Activated T-helper 1 cell treated with anti-CD3 and anti-CD28 coated beads, Interleukin-12 subunit alpha, Interleukin-12 subunit beta, Interleukin-2, Interleukin-4 antibody, amounts not matched to agents 30 ng/mL and 10 ng/mL and 1 ng/mL, durations not matched to agents 14 hours and 24 hours and 36 hours (primary cell): ENCODE measurements around the gene SWSAP1. TPM values are rescaled to one million over a fixed set of nuclear protein-coding genes. Genes with fewer than 3 reads are reported as not detected.
"Not testable (repeated sequence)": the region's sequence is repeated elsewhere in the genome, so short reads cannot be mapped to it uniquely, and the experiment has no call there.

Source experiments
- DNase-seq: peaks from one replicate; pipeline ENCODE4 v3.0.0; 2021; ENCODE audit warnings: low spot score
- H3K27ac Mint-ChIP-seq: one replicate; pipeline ENCODE4 v1.8.0; 2021; ENCODE audit warnings: mild to moderate bottlenecking, mixed read lengths
- H3K27me3 Mint-ChIP-seq: one replicate; pipeline ENCODE4 v1.8.0; 2022; ENCODE audit warnings: mild to moderate bottlenecking, moderate library complexity, mixed read lengths; ENCODE audit not compliant: insufficient read depth
- H3K36me3 Mint-ChIP-seq: one replicate; pipeline ENCODE4 v1.8.0; 2021; ENCODE audit warnings: low read depth, mixed read lengths
- H3K4me1 Mint-ChIP-seq: one replicate; pipeline ENCODE4 v1.8.0; 2021; ENCODE audit warnings: low read depth, mixed read lengths
- H3K4me3 Mint-ChIP-seq: one replicate; pipeline ENCODE4 v1.8.0; 2021; ENCODE audit warnings: mild to moderate bottlenecking, moderate library complexity, mixed read lengths
- H3K9me3 Mint-ChIP-seq: one replicate; pipeline ENCODE4 v1.8.0; 2021; ENCODE audit warnings: mixed read lengths
- intact Hi-C: fragments of 100-400 bp; cut with micrococcal nuclease; formaldehyde crosslinking; loops from one replicate; pipeline ENCODE4 v1.15.1; 2024
- total RNA-seq: library from RNA; stranded (reverse); gene quantifications from 2 replicates; pipeline ENCODE4 v1.2.3, GENCODE V29; 2022

Gene SWSAP1
- total RNA-seq, 1 donor from 2014 or later: 3.2 TPM

DNA sequence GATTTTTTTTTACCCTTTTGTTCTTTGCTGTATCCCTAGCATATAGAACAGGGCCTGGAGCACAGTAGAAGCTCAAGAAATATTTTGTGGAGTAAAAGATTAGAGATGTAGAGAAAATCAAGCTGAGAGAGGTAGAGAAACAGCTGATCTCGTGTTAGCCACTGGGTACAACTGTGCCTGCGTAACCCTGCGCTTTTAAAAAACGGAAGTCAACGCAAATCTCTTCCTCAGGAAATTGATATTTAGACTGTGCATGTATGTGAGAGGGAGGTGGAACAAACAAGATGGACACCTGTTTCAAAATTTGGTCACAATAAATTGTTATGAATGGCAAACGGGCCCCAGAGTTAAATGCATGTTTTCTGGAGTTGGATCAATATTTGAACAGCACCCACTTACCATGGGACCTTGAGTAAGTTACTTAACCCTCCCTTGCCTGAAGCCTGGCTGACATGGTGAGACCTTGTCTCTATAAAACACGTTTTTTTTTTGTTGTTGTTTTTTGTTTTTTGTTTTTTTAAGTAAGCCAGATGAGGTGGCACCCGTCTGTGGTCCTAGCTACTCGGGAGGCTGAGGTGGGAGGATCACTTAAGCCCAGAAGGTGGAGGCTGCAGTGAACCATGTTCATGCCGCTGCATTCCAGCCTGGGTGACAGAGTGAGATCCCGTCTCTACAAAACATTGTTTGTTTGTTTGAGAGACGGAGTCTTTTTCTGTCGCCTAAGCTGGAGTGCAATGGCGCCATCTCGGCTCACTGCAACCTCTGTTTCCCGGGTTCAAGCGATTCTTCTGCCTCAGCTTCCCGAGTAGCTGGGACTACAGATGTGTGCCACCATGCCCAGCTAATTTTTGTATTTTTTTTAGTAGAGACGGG lies 12.9 kb downstream of the SWSAP1 start:
- H3K9me3 Mint-ChIP-seq: no peaks in the 10 kb centered on the region
- intact Hi-C loops: no loop called here
- H3K4me3 Mint-ChIP-seq: no peak overlapping the region
- H3K36me3 Mint-ChIP-seq: no peaks in the 10 kb centered on the region
- no peaks in the 10 kb centered on the region for H3K4me1 Mint-ChIP-seq
- no peak overlapping the region for H3K27ac Mint-ChIP-seq
- no peak for DNase-seq
- H3K27me3 Mint-ChIP-seq: peaks cover 22% of the 10 kb centered on the region

DNA sequence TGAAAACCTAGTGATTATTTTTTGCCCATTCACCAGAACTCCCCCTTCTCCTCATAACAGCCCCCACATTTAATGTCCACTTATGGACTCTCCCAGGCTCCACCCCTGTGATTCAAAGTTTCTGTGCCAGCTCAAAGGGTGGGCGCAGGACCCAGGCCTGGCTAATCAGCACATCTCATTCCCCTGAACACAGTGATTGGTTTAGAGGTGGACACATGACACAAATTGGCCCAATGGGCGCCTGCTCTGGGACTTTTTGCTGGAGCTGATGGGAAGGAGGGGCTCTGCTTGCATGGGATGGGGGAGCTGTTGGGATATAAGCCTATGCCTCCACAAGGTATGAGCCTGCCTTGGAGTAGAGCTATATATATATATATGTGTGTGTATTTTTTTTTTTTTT lies 15.9 kb downstream of the SWSAP1 start:
- no peak overlapping the region for H3K27ac Mint-ChIP-seq
- H3K27me3 Mint-ChIP-seq: peaks cover 9% of the 10 kb centered on the region
- intact Hi-C loops: no loop called here
- DNase-seq: no peak
- H3K9me3 Mint-ChIP-seq: no peaks in the 10 kb centered on the region
- H3K4me3 Mint-ChIP-seq: no peak overlapping the region
- H3K4me1 Mint-ChIP-seq: peaks cover 4% of the 10 kb centered on the region
- H3K36me3 Mint-ChIP-seq: no peaks in the 10 kb centered on the region

DNA sequence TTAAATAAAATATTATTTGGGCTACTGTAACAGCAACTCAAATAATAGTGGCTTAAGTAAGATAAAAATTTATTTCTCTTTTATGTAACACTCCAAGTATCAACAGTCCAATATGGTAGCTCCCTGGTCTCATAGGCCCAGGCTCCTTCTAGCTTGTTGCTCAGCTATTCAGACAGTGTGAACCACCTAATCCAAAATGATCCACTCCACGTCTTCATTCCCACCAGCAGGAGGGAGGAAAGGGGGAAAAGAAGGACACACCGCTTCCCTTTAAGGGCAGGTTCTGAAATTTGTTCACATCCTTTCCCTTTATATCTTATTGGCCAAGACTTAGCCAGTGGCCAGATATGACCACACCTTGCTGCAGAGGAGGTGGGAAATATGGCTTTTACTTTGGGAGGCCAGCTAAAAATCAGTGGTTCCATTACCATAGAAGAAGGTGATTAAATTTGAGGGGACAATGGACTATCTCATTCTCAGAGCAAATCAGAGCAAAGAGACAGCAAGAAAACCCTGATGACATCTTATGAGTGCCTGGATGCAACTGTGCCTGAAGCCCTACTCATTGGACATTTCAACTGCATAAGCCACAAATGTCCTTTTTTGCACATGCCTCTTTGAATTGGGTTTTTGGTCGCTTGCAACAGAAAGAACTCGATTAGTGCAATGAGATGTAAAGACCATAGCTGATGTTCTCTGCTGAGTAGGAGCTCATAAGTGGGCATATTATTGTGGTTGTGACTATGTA lies 16.6 kb downstream of the SWSAP1 start:
- Mint-ChIP-seq H3K27ac (no peak overlapping the region), H3K36me3 (no peaks in the 10 kb centered on the region), H3K4me1 (peaks cover 6% of the 10 kb centered on the region), H3K4me3 (no peak overlapping the region), H3K9me3 (no peaks in the 10 kb centered on the region), H3K27me3 (peaks cover 9% of the 10 kb centered on the region)
- no peak for DNase-seq
- intact Hi-C loops: no loop called here

DNA sequence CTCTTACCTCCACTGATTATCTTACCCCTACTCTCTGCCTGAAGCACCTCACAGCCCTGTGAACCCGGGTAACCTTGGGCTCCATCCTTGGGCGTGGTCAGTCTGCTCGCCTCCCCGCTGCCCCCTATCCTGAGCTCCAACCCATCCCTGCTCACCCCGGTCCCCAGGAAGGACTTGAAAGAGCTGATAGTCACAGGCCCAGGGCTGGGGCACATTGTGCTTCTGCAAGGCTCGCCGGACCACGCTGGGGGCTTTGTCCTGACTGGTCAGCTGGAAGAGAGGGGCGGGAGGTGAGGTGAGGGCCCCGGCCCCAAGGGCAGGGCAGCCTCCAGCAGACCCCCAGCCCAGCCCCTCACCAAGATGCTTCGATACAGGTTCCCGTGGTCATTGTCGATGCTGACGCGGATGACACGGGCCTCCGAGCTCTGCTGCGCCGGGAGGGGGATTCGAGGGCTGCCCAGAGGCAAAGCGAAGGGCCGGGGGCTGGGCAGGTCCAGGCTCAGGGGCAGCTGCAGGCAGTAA lies 22.7 kb downstream of the SWSAP1 start:
- peaks cover 7% of the 10 kb centered on the region for H3K27me3 Mint-ChIP-seq
- DNase-seq: no peak
- H3K4me3 Mint-ChIP-seq: no peak overlapping the region
- peak overlapping the region; percentile 44 for H3K27ac Mint-ChIP-seq
- intact Hi-C loops: no loop called here
- H3K36me3 Mint-ChIP-seq: no peaks in the 10 kb centered on the region
- peaks cover 6% of the 10 kb centered on the region for H3K4me1 Mint-ChIP-seq
- H3K9me3 Mint-ChIP-seq: no peaks in the 10 kb centered on the region

DNA sequence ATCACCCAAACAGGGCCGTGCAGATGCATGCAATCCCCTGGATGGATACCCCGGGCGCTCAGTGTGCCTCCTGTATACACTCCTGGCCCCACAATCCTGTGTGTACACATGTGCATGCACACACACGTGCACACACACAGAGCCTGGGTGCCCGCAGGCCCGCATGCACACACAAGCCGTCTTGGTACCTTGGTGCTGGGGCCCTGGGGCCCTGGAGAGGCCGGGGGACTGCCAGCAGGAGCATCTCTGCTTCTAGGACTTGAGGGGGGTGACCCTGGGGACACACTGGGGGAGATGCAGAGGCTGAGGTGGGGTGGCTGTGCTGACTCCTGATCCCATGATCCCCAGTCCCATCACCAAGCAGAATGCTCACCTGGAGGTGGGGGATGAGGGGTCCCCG lies 25.2 kb downstream of the SWSAP1 start:
- DNase-seq: no peak
- Mint-ChIP-seq H3K27me3 (peaks cover 7% of the 10 kb centered on the region), H3K4me3 (no peak overlapping the region), H3K4me1 (peaks cover 6% of the 10 kb centered on the region), H3K9me3 (no peaks in the 10 kb centered on the region), H3K27ac (no peak overlapping the region), H3K36me3 (no peaks in the 10 kb centered on the region)
- intact Hi-C loops: no loop called here

DNA sequence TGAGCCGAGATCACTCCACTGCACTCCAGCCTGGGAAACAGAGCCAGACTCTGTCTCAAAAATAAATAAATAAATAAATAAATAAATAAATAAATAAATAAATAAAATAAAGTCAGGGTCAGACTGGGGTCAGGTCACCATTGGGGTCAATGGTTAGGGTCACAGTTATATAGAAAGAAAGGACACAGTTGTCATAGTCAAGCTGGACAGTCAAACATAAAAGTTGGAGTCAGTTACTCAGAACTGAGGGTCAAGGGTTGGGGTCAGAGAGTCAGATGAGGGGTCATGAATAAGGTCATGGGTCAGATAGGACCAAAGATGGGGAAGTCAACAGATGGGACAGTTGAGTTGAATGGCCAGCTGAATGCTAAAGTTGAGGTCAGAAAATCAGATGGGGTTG lies 26.3 kb downstream of the SWSAP1 start:
- DNase-seq: no peak
- H3K36me3 Mint-ChIP-seq: no peaks in the 10 kb centered on the region
- H3K27ac Mint-ChIP-seq: no peak overlapping the region
- no peak overlapping the region for H3K4me3 Mint-ChIP-seq
- H3K9me3 Mint-ChIP-seq: no peaks in the 10 kb centered on the region
- no peaks in the 10 kb centered on the region for H3K4me1 Mint-ChIP-seq
- intact Hi-C loops: no loop called here
- H3K27me3 Mint-ChIP-seq: peaks cover 6% of the 10 kb centered on the region

DNA sequence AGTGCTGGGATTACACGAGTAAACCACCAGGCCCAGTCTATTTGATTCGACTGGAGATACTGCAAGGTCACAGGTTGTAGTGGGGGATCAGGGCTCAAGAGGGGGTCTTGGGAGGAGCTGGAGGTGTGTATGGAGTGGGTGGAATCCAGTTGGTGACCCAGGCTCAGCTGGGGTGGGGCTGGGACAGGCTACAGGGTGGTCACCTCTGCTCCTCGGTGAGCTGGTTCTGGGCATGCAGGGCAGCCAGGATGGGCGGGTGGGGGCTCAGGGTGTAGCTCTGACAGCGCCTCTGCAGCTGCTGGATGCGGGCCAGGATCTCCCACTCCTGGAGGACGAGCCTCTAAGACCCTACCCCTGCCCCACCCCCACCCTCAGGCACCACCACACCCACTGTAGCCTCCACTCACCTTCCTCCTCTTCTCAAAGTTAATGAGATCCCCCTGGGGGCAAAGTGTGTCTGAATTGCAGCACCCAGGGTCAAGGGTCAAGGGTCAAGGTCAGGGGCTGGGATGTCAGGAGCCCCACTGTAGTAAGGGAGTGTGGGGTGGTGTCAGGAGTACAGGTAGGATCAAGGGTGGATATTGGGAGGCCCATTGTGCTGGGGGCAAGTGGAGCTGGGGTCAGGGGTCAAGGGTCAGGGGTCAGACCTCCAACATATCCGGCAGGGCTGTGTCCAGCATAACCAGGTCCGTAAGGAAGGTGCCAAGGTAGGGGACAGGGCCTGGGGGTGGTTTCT lies 27.5 kb downstream of the SWSAP1 start:
- no peak for DNase-seq
- no peak overlapping the region for H3K27ac Mint-ChIP-seq

DNA sequence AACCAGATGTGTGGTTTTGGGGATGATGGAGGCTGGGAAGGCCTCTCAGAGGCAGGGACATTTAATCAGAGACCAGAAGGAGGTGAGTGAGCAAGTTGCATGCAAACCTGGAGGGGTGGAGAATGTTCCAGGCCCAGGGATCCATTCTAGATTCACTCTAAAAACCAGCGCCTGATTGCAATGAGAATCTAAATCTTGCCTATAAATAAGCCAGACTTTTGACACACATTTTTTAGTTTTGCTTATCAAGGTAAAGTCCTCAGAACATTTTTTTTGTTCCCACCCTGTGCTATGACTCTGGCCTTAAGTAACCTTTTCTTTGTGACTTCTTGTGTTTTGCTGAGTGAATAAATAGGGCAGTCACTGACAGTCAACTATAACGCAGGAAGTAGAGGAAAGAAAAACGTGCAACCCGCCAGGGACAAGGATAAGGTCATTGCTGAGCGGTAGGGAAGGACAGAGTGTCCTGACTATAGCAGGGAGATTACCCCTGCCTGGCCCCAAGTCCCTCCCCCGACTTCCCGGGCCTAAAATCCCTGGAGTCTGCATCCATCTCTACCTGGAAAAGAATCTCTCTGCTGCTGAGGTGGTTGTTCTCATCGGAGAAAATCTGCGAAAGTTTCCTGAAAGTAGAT lies 30.2 kb downstream of the SWSAP1 start:
- no peaks in the 10 kb centered on the region for H3K9me3 Mint-ChIP-seq
- no peaks in the 10 kb centered on the region for H3K4me1 Mint-ChIP-seq
- no peak overlapping the region for H3K4me3 Mint-ChIP-seq
- peaks cover 15% of the 10 kb centered on the region for H3K27me3 Mint-ChIP-seq
- no peak for DNase-seq
- no peak overlapping the region for H3K27ac Mint-ChIP-seq
- no peaks in the 10 kb centered on the region for H3K36me3 Mint-ChIP-seq
- intact Hi-C loops: no loop called here

More for the DNA sequence above, 27.5 kb downstream of the SWSAP1 start:
- no peaks in the 10 kb centered on the region for H3K4me1 Mint-ChIP-seq
- intact Hi-C loops: no loop called here
- H3K4me3 Mint-ChIP-seq: no peak overlapping the region
- H3K9me3 Mint-ChIP-seq: no peaks in the 10 kb centered on the region
- peaks cover 10% of the 10 kb centered on the region for H3K27me3 Mint-ChIP-seq
- no peaks in the 10 kb centered on the region for H3K36me3 Mint-ChIP-seq

DNA sequence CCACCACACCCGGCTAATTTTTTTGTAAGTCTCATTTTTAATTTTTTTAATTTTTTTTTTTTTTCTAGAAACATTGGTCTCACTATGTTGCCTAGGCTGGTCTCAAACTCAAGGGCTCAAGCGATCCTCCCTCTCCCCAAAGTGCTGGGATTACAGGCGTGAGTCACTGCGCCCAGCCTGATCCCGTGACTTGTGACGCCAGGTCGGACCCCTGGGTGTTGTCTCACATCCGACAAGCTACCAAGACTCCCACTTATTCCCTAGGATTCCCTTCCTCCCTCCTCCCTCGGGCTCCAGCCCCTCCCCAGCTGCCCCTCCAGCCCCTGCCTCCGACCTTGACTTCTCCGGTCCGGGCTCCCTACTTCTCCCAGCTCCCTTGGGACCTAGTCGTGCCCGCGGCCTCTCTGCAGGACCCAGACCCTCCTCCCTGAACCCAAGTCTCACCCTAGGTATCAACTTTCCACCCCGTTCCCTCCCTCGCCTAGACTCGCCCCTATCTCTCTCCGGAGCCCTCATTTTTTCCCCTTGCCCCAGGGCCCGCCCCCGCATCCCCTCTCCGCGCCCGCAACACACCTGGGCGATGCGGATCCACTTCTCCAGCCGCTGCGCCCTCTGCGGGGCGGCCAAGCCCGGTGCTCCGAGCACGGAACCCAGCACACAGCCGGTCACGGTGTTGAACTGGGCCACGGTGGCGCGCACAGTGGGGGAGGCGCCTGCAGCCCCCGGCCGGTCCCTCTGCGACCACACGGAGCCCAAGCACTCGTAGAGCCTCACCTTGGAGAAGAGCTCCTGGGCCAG lies 31.6 kb downstream of the SWSAP1 start:
- Mint-ChIP-seq H3K4me3 (no peak overlapping the region), H3K4me1 (no peaks in the 10 kb centered on the region), H3K36me3 (no peaks in the 10 kb centered on the region), H3K9me3 (no peaks in the 10 kb centered on the region), H3K27ac (no peak overlapping the region), H3K27me3 (peaks cover 15% of the 10 kb centered on the region)
- intact Hi-C loops: no loop called here
- DNase-seq: no peak

DNA sequence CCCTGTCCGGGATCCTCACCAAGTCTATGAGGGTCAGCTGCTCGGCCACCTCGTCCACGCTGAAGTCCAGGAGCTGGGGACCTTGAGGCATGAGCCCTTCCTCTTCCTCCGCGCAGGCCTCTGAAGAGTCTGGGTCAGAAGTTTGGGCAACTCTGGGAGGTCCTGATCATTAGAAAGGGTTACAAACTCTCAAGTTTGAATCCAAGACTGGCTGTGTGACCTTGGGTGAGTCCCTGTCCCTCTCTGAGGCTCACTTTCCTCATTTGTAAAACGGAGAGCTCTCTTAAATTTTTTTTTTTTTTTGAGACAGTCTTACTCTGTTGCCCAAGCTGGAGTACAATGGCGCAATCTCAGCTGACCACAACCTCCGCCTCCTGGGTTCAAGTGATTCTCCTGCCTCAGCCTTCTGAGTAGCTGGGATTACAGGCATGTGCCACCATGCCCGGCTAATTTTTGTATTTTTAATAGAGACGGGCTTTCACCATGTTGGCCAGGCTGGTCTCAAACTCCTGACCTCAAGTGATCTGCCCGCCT lies 32.3 kb downstream of the SWSAP1 start:
- H3K4me3 Mint-ChIP-seq, H3K9me3 Mint-ChIP-seq, intact Hi-C loops, H3K4me1 Mint-ChIP-seq, H3K36me3 Mint-ChIP-seq, H3K27ac Mint-ChIP-seq, DNase-seq: not testable (repeated sequence)
- peaks cover 15% of the 10 kb centered on the region for H3K27me3 Mint-ChIP-seq

DNA sequence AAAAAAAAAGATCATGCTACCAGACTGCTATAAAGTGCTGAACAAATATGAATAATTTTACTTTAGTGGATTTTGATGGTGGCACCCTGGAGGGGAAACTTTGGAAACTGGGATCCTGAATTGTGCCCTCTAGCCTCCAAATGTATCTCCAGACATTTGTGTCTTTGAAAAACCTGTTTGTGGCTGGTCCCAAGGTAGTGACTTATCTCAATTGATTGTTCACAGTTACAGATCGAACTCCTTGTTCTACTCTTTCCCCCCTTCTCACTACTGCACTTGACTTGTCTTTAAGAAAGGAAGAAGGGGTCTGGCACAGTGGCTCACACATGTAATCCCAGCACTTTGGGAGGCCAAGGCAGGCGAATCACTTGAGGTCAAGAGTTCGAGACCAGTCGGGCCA lies 34.1 kb downstream of the SWSAP1 start:
- DNase-seq: no peak
- no peak overlapping the region for H3K4me3 Mint-ChIP-seq
- no peaks in the 10 kb centered on the region for H3K9me3 Mint-ChIP-seq
- peaks cover 15% of the 10 kb centered on the region for H3K27me3 Mint-ChIP-seq
- intact Hi-C loops: no loop called here
- H3K4me1 Mint-ChIP-seq: no peaks in the 10 kb centered on the region
- no peak overlapping the region for H3K27ac Mint-ChIP-seq
- no peaks in the 10 kb centered on the region for H3K36me3 Mint-ChIP-seq

DNA sequence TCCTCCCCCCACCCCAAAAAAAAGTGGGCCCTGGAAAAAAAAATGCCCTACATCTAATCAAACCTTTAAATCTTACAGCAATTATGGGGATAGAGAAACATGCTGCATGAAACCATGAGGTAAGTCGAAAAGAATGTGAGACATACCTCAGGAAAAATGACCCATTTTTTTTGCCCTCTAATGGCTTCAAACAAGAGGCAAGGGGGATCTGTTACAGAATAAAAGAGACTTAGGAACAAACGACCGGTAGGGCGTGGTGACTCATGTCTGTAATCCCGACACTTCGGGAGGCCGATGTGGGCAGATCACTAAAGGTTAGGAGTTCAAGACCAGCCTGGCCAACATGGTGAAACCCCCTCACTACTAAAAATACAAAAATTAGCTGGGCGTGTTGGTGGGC lies 36.2 kb downstream of the SWSAP1 start:
- H3K9me3 Mint-ChIP-seq: no peaks in the 10 kb centered on the region
- H3K4me3 Mint-ChIP-seq: no peak overlapping the region
- H3K36me3 Mint-ChIP-seq: no peaks in the 10 kb centered on the region
- peaks cover 17% of the 10 kb centered on the region for H3K27me3 Mint-ChIP-seq
- H3K4me1 Mint-ChIP-seq: no peaks in the 10 kb centered on the region
- H3K27ac Mint-ChIP-seq: no peak overlapping the region
- no peak for DNase-seq
- intact Hi-C loops: no loop called here
